ENCODE results near the gene SRRM2. TPM values are rescaled to one million over a fixed set of nuclear protein-coding genes. Genes with fewer than 3 reads are reported as not detected.

SRRM2 gene
- polyA plus RNA-seq (2011; rRNA removed) (72.6 and 105 TPM in 2 replicates), polyA minus RNA-seq (2011; rRNA and poly(A)+ RNA removed) (123 and 181 TPM in 2 replicates)

DNA sequence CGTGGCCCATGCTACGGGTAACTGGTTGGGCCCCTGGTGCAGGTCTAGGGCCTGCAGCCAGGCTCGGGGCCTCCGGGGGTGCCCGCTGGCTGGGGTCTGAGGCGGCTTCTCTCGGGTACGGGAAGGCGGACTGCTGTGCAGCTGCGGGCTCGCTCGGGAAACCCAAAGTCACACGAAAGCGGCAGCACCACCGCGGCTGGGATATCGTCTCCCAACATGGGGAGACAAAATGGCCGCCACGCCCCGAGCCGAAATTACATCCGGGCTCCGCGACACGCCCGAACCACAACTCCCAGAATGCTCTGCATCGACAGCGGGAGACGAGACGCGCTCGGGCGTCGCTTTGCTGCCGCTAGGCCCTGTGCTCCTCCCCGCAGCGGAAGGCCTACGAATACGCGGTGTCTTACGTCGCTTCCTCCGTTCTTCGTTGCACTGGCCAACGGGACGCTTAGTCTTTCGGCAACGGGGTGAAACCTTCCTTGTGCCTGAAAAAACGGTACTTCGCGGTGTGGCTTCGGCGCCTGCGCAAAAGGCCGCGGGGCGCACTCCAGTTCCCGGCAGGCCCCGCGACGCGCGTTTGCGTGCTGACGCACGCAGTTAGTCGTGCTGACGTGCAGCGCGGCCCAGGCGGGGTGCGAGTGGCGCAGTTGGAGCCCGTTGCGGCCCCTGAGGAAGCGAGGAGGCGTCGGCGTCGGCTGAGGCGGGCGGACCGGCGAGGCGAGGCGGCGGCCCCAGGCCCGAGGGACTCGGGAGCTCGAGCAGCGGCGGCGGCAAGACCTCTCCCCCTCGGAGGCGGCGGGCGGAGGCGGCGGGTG lies at the start of gene SRRM2:
SRRM2 (plus strand) TSS at position 604 of the 815 bp plus-strand sequence. CDS start 3,727 bp downstream, outside the sequence.
- ChIA-PET CTCF (interaction anchor here (0.6 to 1.8 kb wide), 3 partner anchors 11 to 123 kb away, joined by 3 to 7 read pairs (median 7); no protein-coding TSS in a partner anchor), POLR2A (interaction anchor here (0.6 kb wide), 1 partner anchor 13 kb away, joined by 8 read pairs; no protein-coding TSS in a partner anchor)
- no peaks in the 10 kb centered on the region for H3K27me3 ChIP-seq (ENCODE audit: control insufficient read depth, insufficient read depth, low read length)
- H3K4me3 ChIP-seq (ENCODE audit: low read depth, low read length): peak within 1 kb of the TSS; percentile 92
- TF ChIP-seq, protein P1, sequence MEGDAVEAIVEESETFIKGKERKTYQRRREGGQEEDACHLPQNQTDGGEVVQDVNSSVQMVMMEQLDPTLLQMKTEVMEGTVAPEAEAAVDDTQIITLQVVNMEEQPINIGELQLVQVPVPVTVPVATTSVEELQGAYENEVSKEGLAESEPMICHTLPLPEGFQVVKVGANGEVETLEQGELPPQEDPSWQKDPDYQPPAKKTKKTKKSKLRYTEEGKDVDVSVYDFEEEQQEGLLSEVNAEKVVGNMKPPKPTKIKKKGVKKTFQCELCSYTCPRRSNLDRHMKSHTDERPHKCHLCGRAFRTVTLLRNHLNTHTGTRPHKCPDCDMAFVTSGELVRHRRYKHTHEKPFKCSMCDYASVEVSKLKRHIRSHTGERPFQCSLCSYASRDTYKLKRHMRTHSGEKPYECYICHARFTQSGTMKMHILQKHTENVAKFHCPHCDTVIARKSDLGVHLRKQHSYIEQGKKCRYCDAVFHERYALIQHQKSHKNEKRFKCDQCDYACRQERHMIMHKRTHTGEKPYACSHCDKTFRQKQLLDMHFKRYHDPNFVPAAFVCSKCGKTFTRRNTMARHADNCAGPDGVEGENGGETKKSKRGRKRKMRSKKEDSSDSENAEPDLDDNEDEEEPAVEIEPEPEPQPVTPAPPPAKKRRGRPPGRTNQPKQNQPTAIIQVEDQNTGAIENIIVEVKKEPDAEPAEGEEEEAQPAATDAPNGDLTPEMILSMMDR (IDR thresholded peaks at IDR 0.05; ENCODE audit: insufficient read depth, low read depth, low read length): no peak
- H3K36me3 ChIP-seq (ENCODE audit: control insufficient read depth, insufficient read depth, low read length): peaks cover 1% of the 10 kb centered on the region
- DNase-seq (ENCODE audit: low read depth): peak; percentile 62

GRCh38 chr16:2702871-2703745 lies 49.3 kb upstream of the SRRM2 start:
- TF ChIP-seq, protein P1 (IDR thresholded peaks at IDR 0.05; ENCODE audit: insufficient read depth, low read depth, low read length): no peak
- no peak for DNase-seq (ENCODE audit: low read depth)
- ChIA-PET CTCF (interaction anchor here (0.5 kb wide), 1 partner anchor 217 kb away, joined by 3 read pairs; no protein-coding TSS in a partner anchor), POLR2A (no interaction called here)
- Histone ChIP-seq H3K4me3 (ENCODE audit: low read depth, low read length) (no peak overlapping the region), H3K36me3 (ENCODE audit: control insufficient read depth, insufficient read depth, low read length) (peaks cover 38% of the 10 kb centered on the region), H3K27me3 (ENCODE audit: control insufficient read depth, insufficient read depth, low read length) (no peaks in the 10 kb centered on the region)

- TF ChIP-seq, protein P1 (IDR thresholded peaks at IDR 0.05; ENCODE audit: insufficient read depth, low read depth, low read length): no peak
- Histone ChIP-seq H3K4me3 (ENCODE audit: low read depth, low read length) (no peak overlapping the region), H3K27me3 (ENCODE audit: control insufficient read depth, insufficient read depth, low read length) (no peaks in the 10 kb centered on the region), H3K36me3 (ENCODE audit: control insufficient read depth, insufficient read depth, low read length) (peaks cover 32% of the 10 kb centered on the region)
- CTCF ChIA-PET: no interaction called here
- POLR2A ChIA-PET: no interaction called here
- no peak for DNase-seq (ENCODE audit: low read depth)
Observed at GRCh38 chr16:2704166-2704982, 48.1 kb upstream of the SRRM2 start.

DNA sequence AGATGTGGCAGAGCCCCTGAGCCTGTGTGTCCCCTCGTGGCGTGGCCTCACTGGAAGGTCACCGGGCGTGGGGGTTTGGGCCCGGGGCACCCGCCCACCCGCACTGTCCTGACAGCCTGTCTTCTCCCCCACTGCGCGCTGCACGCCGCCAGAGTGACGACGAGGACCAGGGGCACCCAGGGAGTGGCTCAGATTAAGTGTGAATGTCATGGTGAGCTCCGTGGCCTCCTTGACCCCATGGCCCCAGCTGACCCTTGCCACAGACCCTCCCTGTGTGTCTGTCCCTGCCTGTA lies 47.5 kb upstream of the SRRM2 start:
- Histone ChIP-seq H3K27me3 (ENCODE audit: control insufficient read depth, insufficient read depth, low read length) (no peaks in the 10 kb centered on the region), H3K36me3 (ENCODE audit: control insufficient read depth, insufficient read depth, low read length) (peaks cover 29% of the 10 kb centered on the region), H3K4me3 (ENCODE audit: low read depth, low read length) (no peak overlapping the region)
- CTCF ChIA-PET: no interaction called here
- TF ChIP-seq, protein P1 (IDR thresholded peaks at IDR 0.05; ENCODE audit: insufficient read depth, low read depth, low read length): no peak
- no peak for DNase-seq (ENCODE audit: low read depth)
- POLR2A ChIA-PET: no interaction called here
